Osteocyte (in vitro differentiated cells): ENCODE measurements around the gene CACNA1C. TPM values are rescaled to one million over a fixed set of nuclear protein-coding genes. Genes with fewer than 3 reads are reported as not detected.

Experiments
- DNase-seq: peaks from one replicate; pipeline ENCODE4 v3.0.0; 2021; ENCODE audit warnings: mixed read lengths; ENCODE audit not compliant: unreplicated experiment; ENCODE audit errors: extremely low spot score
- H3K27ac Mint-ChIP-seq: one replicate; pipeline ENCODE4 v1.8.0; 2021; ENCODE audit warnings: mild to moderate bottlenecking, mixed read lengths; ENCODE audit not compliant: unreplicated experiment
- H3K27me3 Mint-ChIP-seq: one replicate; pipeline ENCODE4 v1.8.0; 2021; ENCODE audit warnings: mixed read lengths; ENCODE audit not compliant: unreplicated experiment
- H3K36me3 Mint-ChIP-seq: one replicate; pipeline ENCODE4 v1.8.0; 2021; ENCODE audit warnings: mixed read lengths; ENCODE audit not compliant: unreplicated experiment
- H3K4me1 Mint-ChIP-seq: one replicate; pipeline ENCODE4 v1.8.0; 2021; ENCODE audit warnings: mixed read lengths; ENCODE audit not compliant: unreplicated experiment
- H3K4me3 Mint-ChIP-seq: one replicate; pipeline ENCODE4 v1.8.0; 2021; ENCODE audit warnings: mild to moderate bottlenecking, moderate library complexity, mixed read lengths; ENCODE audit not compliant: unreplicated experiment
- H3K9me3 Mint-ChIP-seq: one replicate; pipeline ENCODE4 v1.8.0; 2021; ENCODE audit warnings: mixed read lengths; ENCODE audit not compliant: unreplicated experiment
- CTCF ChIP-seq: fragments of 200-600 bp; sonication (generic); IDR thresholded peaks from 2 replicates; pipeline ENCODE4 v1.5.0; 2021; ENCODE audit warnings: antibody characterized with exemption, mild to moderate bottlenecking, moderate library complexity
- total RNA-seq: library from RNA; stranded (reverse); gene quantifications from 2 replicates; pipeline ENCODE4 v1.2.1, GENCODE V29; 2021

Gene CACNA1C
- total RNA-seq, 1 donor from 2014 or later = 67.4 TPM

GRCh38 chr12:2177003-2177402, 124.2 kb downstream of the CACNA1C start:
- Mint-ChIP-seq H3K27ac (no peak overlapping the region), H3K4me1 (peaks cover 33% of the 10 kb centered on the region), H3K4me3 (no peak overlapping the region), H3K27me3 (no peaks in the 10 kb centered on the region), H3K36me3 (peaks cover 3% of the 10 kb centered on the region), H3K9me3 (no peaks in the 10 kb centered on the region)
- no peak for DNase-seq
- no peak for TF ChIP-seq CTCF

GRCh38 chr12:2177751-2178150, 125.0 kb downstream of the CACNA1C start:
- no peak for TF ChIP-seq CTCF
- no peak overlapping the region for H3K4me3 Mint-ChIP-seq
- DNase-seq = no peak
- peaks cover 3% of the 10 kb centered on the region for H3K36me3 Mint-ChIP-seq
- peaks cover 33% of the 10 kb centered on the region for H3K4me1 Mint-ChIP-seq
- no peaks in the 10 kb centered on the region for H3K27me3 Mint-ChIP-seq
- no peaks in the 10 kb centered on the region for H3K9me3 Mint-ChIP-seq
- H3K27ac Mint-ChIP-seq = no peak overlapping the region

GRCh38 chr12:2179058-2179457, 126.3 kb downstream of the CACNA1C start:
- Mint-ChIP-seq H3K36me3 (peaks cover 3% of the 10 kb centered on the region), H3K27ac (peak overlapping the region; percentile 87), H3K4me3 (no peak overlapping the region), H3K27me3 (no peaks in the 10 kb centered on the region), H3K9me3 (no peaks in the 10 kb centered on the region), H3K4me1 (peaks cover 40% of the 10 kb centered on the region)
- TF ChIP-seq CTCF = no peak
- DNase-seq = no peak

GRCh38 chr12:2179953-2180736, 127.4 kb downstream of the CACNA1C start:
- H3K4me3 Mint-ChIP-seq = no peak overlapping the region
- peak overlapping the region; percentile 87 for H3K27ac Mint-ChIP-seq
- no peaks in the 10 kb centered on the region for H3K9me3 Mint-ChIP-seq
- no peak for TF ChIP-seq CTCF
- H3K27me3 Mint-ChIP-seq = no peaks in the 10 kb centered on the region
- no peak for DNase-seq
- peaks cover 43% of the 10 kb centered on the region for H3K4me1 Mint-ChIP-seq
- H3K36me3 Mint-ChIP-seq = peaks cover 10% of the 10 kb centered on the region

- Mint-ChIP-seq H3K4me3 (no peak overlapping the region), H3K27me3 (no peaks in the 10 kb centered on the region), H3K9me3 (no peaks in the 10 kb centered on the region), H3K27ac (peak overlapping the region; percentile 87), H3K36me3 (peaks cover 12% of the 10 kb centered on the region), H3K4me1 (peaks cover 43% of the 10 kb centered on the region)
- DNase-seq = no peak
- TF ChIP-seq CTCF = no peak
Observed at GRCh38 chr12:2180737-2181082, 127.9 kb downstream of the CACNA1C start.
